ENCODE results near the gene CCDC102A.

GRCh38 chr16:57501492-57501891 lies 34.9 kb downstream of the CCDC102A start:
- TF ChIP-seq, protein P1, sequence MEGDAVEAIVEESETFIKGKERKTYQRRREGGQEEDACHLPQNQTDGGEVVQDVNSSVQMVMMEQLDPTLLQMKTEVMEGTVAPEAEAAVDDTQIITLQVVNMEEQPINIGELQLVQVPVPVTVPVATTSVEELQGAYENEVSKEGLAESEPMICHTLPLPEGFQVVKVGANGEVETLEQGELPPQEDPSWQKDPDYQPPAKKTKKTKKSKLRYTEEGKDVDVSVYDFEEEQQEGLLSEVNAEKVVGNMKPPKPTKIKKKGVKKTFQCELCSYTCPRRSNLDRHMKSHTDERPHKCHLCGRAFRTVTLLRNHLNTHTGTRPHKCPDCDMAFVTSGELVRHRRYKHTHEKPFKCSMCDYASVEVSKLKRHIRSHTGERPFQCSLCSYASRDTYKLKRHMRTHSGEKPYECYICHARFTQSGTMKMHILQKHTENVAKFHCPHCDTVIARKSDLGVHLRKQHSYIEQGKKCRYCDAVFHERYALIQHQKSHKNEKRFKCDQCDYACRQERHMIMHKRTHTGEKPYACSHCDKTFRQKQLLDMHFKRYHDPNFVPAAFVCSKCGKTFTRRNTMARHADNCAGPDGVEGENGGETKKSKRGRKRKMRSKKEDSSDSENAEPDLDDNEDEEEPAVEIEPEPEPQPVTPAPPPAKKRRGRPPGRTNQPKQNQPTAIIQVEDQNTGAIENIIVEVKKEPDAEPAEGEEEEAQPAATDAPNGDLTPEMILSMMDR (conservative IDR thresholded peaks at IDR 0.05): no peak
- TF ChIP-seq EZH2 (IDR thresholded peaks at IDR 0.05; ENCODE audit: low read depth): no peak
